ENCODE measurements around the gene WDR70. TPM values are rescaled to one million over a fixed set of nuclear protein-coding genes. Genes with fewer than 3 reads are reported as not detected.

Gene WDR70
- total and polyA plus RNA-seq, 2 of the 8 experiments (the other 6 are each of a cell fraction or from before 2014, with no cell fraction given) = 10.6 to 37.4 TPM

DNA sequence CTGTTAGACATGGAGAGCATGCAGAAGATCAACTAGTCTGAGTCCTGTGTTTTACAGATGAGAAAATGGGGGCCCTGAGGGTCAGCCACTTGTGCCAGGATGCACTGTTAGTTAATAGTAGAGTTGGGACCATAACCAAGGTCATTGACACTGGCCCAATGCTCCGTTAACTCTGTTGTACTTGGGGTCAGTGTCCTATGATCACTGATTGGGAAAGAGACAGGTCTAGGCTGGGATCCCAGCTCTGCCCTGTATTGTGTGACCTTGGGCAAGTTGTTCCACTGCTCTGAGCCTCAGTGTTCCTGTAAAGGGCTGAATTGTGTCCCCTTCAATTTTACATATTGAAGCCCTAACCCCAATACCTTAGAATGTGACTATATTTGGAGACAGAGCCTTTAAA is 390.7 kb downstream of the WDR70 start:
- H2AK5ac ChIP-seq (ENCODE audit: low read depth, low read length) = no peak overlapping the region
- H3K79me1 ChIP-seq (ENCODE audit: low read depth, low read length) = no peaks in the 10 kb centered on the region
- H3K4me2 ChIP-seq (ENCODE audit: insufficient read depth in 1 of 2, low read depth in 2 of 2, low read length in 2 of 2) = no peak overlapping the region
- no peak overlapping the region for H3K27ac ChIP-seq (ENCODE audit: low read depth, low read length)
- no peaks in the 10 kb centered on the region for H3K36me3 ChIP-seq (ENCODE audit: control insufficient read depth in 2 of 4, insufficient read depth in 4 of 4, low read length in 3 of 4)
- ChIA-PET CTCF (ENCODE audit: partially characterized antibody) (interaction anchor here (0.6 to 1.2 kb wide), 3 partner anchors 45 to 483 kb away, joined by 3 to 4 read pairs (median 3); no protein-coding TSS in a partner anchor), POLR2A (ENCODE audit: partially characterized antibody) (no interaction called here)
- no peak overlapping the region for H4K91ac ChIP-seq (replicated peaks; ENCODE audit: insufficient read length, low read length)
- no peak overlapping the region for H2BK120ac ChIP-seq (replicated peaks; ENCODE audit: low read depth, low read length)
- H3K9me3 ChIP-seq (ENCODE audit: insufficient read depth in 2 of 2, low read depth in 1 of 2, low read length in 1 of 2) = peaks cover 5 to 7% of the 10 kb centered on the region in 2 experiments; a peak in 3 of 4 replicates
- H3K79me2 ChIP-seq (ENCODE audit: control insufficient read depth in 1 of 2, insufficient read depth in 2 of 2, low read length in 2 of 2) = no peaks in the 10 kb centered on the region
- no peaks in the 10 kb centered on the region for H3K23me2 ChIP-seq (ENCODE audit: low read depth, low read length)
- H3K27me3 ChIP-seq (replicated peaks in 1 of 4; ENCODE audit: control insufficient read depth in 3 of 4, extremely low read depth in 1 of 4, insufficient read depth in 3 of 4, low read length in 3 of 4) = no peaks in the 10 kb centered on the region
- no peak overlapping the region for H3K14ac ChIP-seq (ENCODE audit: insufficient read length)
- H2BK5ac ChIP-seq (ENCODE audit: low read depth, low read length) = no peak overlapping the region
- 92% methylated on average over 1 of the region's 1 CpG; no CpG with 5 or more reads in 1 of the 2 experiments for WGBS, 2 experiments (ENCODE audit: extremely low coverage in 1 of 2, insufficient coverage in 1 of 2, insufficient read length in 1 of 2, insufficient replicate concordance in 2 of 2, low coverage in 1 of 2, low lambda C conversion rate in 2 of 2, missing lambda C conversion rate in 1 of 2)
- no peaks in the 10 kb centered on the region for H4K20me1 ChIP-seq (replicated peaks in 1 of 2; ENCODE audit: control insufficient read depth in 1 of 2, insufficient read depth in 2 of 2, low read length in 2 of 2)
- DNase-seq (ENCODE audit: low read depth in 1 of 2, low spot score in 2 of 2) = no peak
- no peak overlapping the region for H2BK15ac ChIP-seq (ENCODE audit: low read length)
- H2BK12ac ChIP-seq (ENCODE audit: low read depth, low read length) = no peak overlapping the region
- H3K23ac ChIP-seq (ENCODE audit: insufficient read length) = no peak overlapping the region
- H3K4me1 ChIP-seq (replicated peaks in 1 of 4; ENCODE audit: control insufficient read depth in 3 of 4, insufficient read depth in 4 of 4, low read length in 3 of 4) = no peaks in the 10 kb centered on the region
- H2AFZ ChIP-seq (ENCODE audit: low read length) = no peak overlapping the region
- no peak overlapping the region for H3K9ac ChIP-seq (replicated peaks in 1 of 4; ENCODE audit: extremely low read depth in 1 of 4, low read depth in 3 of 4, low read length in 3 of 4)
- no peak for FAIRE-seq
- H3K18ac ChIP-seq (ENCODE audit: extremely low read depth, low read length) = no peak overlapping the region
- H3K4me3 ChIP-seq (ENCODE audit: extremely low read depth in 1 of 4, insufficient read depth in 2 of 4, low read depth in 3 of 4, low read length in 4 of 4) = no peak overlapping the region
- no peak overlapping the region for H3K56ac ChIP-seq (replicated peaks; ENCODE audit: insufficient read length, low read depth, low read length)
- H4K8ac ChIP-seq (ENCODE audit: extremely low read depth, insufficient read depth, low read length) = no peak overlapping the region
- no peak overlapping the region for H2BK20ac ChIP-seq (ENCODE audit: low read length)
- no peak overlapping the region for H3K4ac ChIP-seq (replicated peaks; ENCODE audit: insufficient read length, low read depth, low read length)
- no peak overlapping the region for H4K5ac ChIP-seq (ENCODE audit: insufficient read length, low read depth, low read length)
- TF ChIP-seq PHF8 (conservative IDR thresholded peaks at IDR 0.05; ENCODE audit: low read depth, low read length) (no peak), YY1 (IDR thresholded peaks at IDR 0.05; ENCODE audit: low read depth, low read length) (no peak), TAF7 (optimal IDR thresholded peaks at IDR 0.05; ENCODE audit: borderline replicate concordance, low read depth, low read length) (no peak)
